Duodenal mucosa (tissue), 2 donors: ENCODE data around the gene CRYBB1.
A peak's percentile ranks its signal among the peaks of the same experiment; 100 is the strongest.
"Not testable (repeated sequence)": the region's sequence is repeated elsewhere in the genome, so short reads cannot be mapped to it uniquely, and the experiment has no call there.

Experiments
- H3K27ac ChIP-seq: one replicate; pipeline ENCODE4 v1.7.0; 2013; ENCODE audit warnings: low read depth, low read length
- H3K27me3 ChIP-seq, 2 donors: one replicate each; pipeline ENCODE4 v1.7.0; 2013; ENCODE audit warnings: low read length in 2 of 2, control low read depth in 1 of 2; ENCODE audit not compliant: insufficient read depth in 2 of 2, control insufficient read depth in 1 of 2
- H3K36me3 ChIP-seq, 2 donors: one replicate each; pipeline ENCODE4 v1.7.0; 2013; ENCODE audit warnings: low read length in 2 of 2, control low read depth in 1 of 2; ENCODE audit not compliant: insufficient read depth in 2 of 2, control insufficient read depth in 1 of 2
- H3K4me1 ChIP-seq, 2 donors: one replicate each; pipeline ENCODE4 v1.7.0; 2013; ENCODE audit warnings: low read length in 2 of 2, control low read depth in 1 of 2; ENCODE audit not compliant: insufficient read depth in 2 of 2, control insufficient read depth in 1 of 2
- H3K4me3 ChIP-seq, 2 donors: one replicate each; pipeline ENCODE4 v1.7.0; 2013; ENCODE audit warnings: low read length in 2 of 2, low read depth in 1 of 2
- H3K9ac ChIP-seq, 2 donors: one replicate each; pipeline ENCODE4 v1.7.0; 2013; ENCODE audit warnings: low read length in 2 of 2, low read depth in 1 of 2
- H3K9me3 ChIP-seq, 2 donors: one replicate each; pipeline ENCODE4 v1.7.0; 2013; ENCODE audit warnings: low read length in 2 of 2, control low read depth in 1 of 2; ENCODE audit not compliant: control insufficient read depth in 1 of 2

CRYBB1 gene

GRCh38 chr22:26619510-26619909 is 1.7 kb upstream of the CRYBB1 start:
- Histone ChIP-seq H3K9me3 (no peaks in the 10 kb centered on the region), H3K4me3 (no peak overlapping the region), H3K36me3 (no peaks in the 10 kb centered on the region), H3K27ac (no peak overlapping the region), H3K4me1 (peaks cover 0 to 13% of the 10 kb centered on the region in 2 donors), H3K27me3 (no peaks in the 10 kb centered on the region), H3K9ac (no peak overlapping the region)

- H3K4me3 ChIP-seq, result no peak overlapping the region
- no peaks in the 10 kb centered on the region for H3K27me3 ChIP-seq
- no peak overlapping the region for H3K27ac ChIP-seq
Observed at GRCh38 chr22:26618455-26618854, 628 bp upstream of the CRYBB1 start.

GRCh38 chr22:26616650-26617049 is 1.2 kb downstream of the CRYBB1 start:
- Histone ChIP-seq H3K4me1 (peaks cover 0 to 13% of the 10 kb centered on the region in 2 donors), H3K9me3 (no peaks in the 10 kb centered on the region), H3K27me3 (no peaks in the 10 kb centered on the region), H3K4me3 (no peak overlapping the region), H3K9ac (no peak overlapping the region), H3K27ac (no peak overlapping the region), H3K36me3 (no peaks in the 10 kb centered on the region)

More at GRCh38 chr22:26618455-26618854, 628 bp upstream of the CRYBB1 start:
- no peaks in the 10 kb centered on the region for H3K36me3 ChIP-seq
- H3K4me1 ChIP-seq, result peaks cover 0 to 13% of the 10 kb centered on the region in 2 donors
- no peak overlapping the region for H3K9ac ChIP-seq
- no peaks in the 10 kb centered on the region for H3K9me3 ChIP-seq

GRCh38 chr22:26615830-26616435 is 1.9 kb downstream of the CRYBB1 start:
- H3K4me1 ChIP-seq, result peaks cover 0 to 13% of the 10 kb centered on the region in 2 donors
- H3K9ac ChIP-seq, result no peak overlapping the region
- no peaks in the 10 kb centered on the region for H3K36me3 ChIP-seq
- H3K27ac ChIP-seq, result no peak overlapping the region
- no peaks in the 10 kb centered on the region for H3K27me3 ChIP-seq
- no peak overlapping the region for H3K4me3 ChIP-seq
- H3K9me3 ChIP-seq, result no peaks in the 10 kb centered on the region

GRCh38 chr22:26615149-26615548 is 2.7 kb downstream of the CRYBB1 start:
- peaks cover 7 to 13% of the 10 kb centered on the region in 2 donors for H3K4me1 ChIP-seq
- H3K9me3 ChIP-seq, result no peaks in the 10 kb centered on the region
- H3K36me3 ChIP-seq, result no peaks in the 10 kb centered on the region
- H3K27me3 ChIP-seq, result no peaks in the 10 kb centered on the region
- H3K27ac ChIP-seq, result no peak overlapping the region
- no peak overlapping the region for H3K9ac ChIP-seq
- no peak overlapping the region for H3K4me3 ChIP-seq

GRCh38 chr22:26614322-26614721 is 3.5 kb downstream of the CRYBB1 start:
- no peak overlapping the region for H3K4me3 ChIP-seq
- no peak overlapping the region for H3K27ac ChIP-seq
- no peak overlapping the region for H3K9ac ChIP-seq
- peaks cover 13 to 16% of the 10 kb centered on the region in 2 donors for H3K4me1 ChIP-seq
- H3K9me3 ChIP-seq, result no peaks in the 10 kb centered on the region
- H3K27me3 ChIP-seq, result no peaks in the 10 kb centered on the region
- H3K36me3 ChIP-seq, result no peaks in the 10 kb centered on the region

- H3K9me3 ChIP-seq, H3K9ac ChIP-seq, H3K4me3 ChIP-seq, H3K27me3 ChIP-seq, H3K36me3 ChIP-seq, H3K27ac ChIP-seq: not testable (repeated sequence)
- H3K4me1 ChIP-seq, result peaks cover 13 to 16% of the 10 kb centered on the region in 2 donors
Observed at GRCh38 chr22:26613753-26614152, 4.1 kb downstream of the CRYBB1 start.

GRCh38 chr22:26612652-26613051 is 5.2 kb downstream of the CRYBB1 start:
- no peak overlapping the region for H3K4me3 ChIP-seq

GRCh38 chr22:26610996-26611395 is 6.8 kb downstream of the CRYBB1 start:
- H3K27ac ChIP-seq, result no peak overlapping the region
- peaks cover 0 to 16% of the 10 kb centered on the region in 2 donors for H3K4me1 ChIP-seq
- no peaks in the 10 kb centered on the region for H3K9me3 ChIP-seq
- H3K27me3 ChIP-seq, result no peaks in the 10 kb centered on the region
- no peak overlapping the region for H3K9ac ChIP-seq
- no peaks in the 10 kb centered on the region for H3K36me3 ChIP-seq
- no peak overlapping the region for H3K4me3 ChIP-seq

More at GRCh38 chr22:26612652-26613051, 5.2 kb downstream of the CRYBB1 start:
- H3K9ac ChIP-seq, result no peak overlapping the region
- no peaks in the 10 kb centered on the region for H3K9me3 ChIP-seq
- H3K27me3 ChIP-seq, result no peaks in the 10 kb centered on the region
- no peak overlapping the region for H3K27ac ChIP-seq
- H3K4me1 ChIP-seq, result peaks cover 7 to 16% of the 10 kb centered on the region in 2 donors
- H3K36me3 ChIP-seq, result no peaks in the 10 kb centered on the region

GRCh38 chr22:26610072-26610958 is 7.5 kb downstream of the CRYBB1 start:
- Histone ChIP-seq H3K4me3 (no peak overlapping the region), H3K4me1 (peaks cover 0 to 16% of the 10 kb centered on the region in 2 donors), H3K9me3 (no peaks in the 10 kb centered on the region), H3K9ac (peak overlapping the region in 1 of 2 donors; percentile 25), H3K27ac (peak overlapping the region; percentile 20), H3K36me3 (no peaks in the 10 kb centered on the region), H3K27me3 (no peaks in the 10 kb centered on the region)
